GM18870 (cell line): ENCODE results near the gene FAM110D.

Source experiments
- ATAC-seq: cut with Tn5 transposase; IDR thresholded peaks from one replicate; pipeline ENCODE4 v1.9.1; 2021; ENCODE audit warnings: moderate library complexity; ENCODE audit not compliant: unreplicated experiment

The FAM110D gene

DNA sequence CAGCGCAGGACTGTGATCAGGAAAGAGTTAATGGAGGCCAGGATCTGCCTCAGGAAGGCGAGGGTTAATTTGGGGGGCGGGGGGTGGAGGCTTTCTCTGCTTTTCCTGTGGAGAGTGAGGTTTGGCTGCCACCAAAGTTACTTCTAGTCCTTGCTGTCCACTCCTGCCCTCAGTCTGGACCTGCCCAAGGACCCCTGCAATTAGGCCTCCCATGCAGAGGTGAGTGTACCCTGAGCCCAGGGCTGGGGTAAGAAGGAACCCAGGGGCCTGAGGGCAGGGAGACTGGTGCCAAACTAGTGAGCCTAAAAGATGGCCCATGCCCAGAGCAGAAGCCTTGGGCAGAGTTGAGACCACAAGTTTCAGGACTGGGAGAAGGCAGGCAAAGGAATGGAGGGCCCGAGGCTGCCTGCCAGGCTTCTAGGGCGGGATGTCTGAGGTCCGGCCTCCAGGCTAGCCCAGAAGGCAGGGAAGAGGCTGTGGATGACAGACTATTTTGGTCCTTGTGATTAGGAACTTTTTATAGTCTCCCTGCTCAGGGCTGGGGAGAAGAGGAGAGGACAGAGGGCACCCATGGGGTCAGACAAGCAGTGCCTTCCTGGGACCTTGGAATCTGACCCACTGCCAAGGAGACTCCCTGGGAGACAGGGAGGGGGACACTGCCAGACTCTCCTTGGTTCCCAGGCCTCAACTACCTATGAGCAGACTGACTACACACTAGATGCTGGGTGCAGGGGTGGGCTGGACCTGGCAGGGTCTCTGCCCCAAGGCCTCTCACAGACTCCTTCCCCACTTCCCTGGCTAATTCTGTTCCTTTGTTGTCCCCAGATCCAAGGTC lies at the start of gene FAM110D:
FAM110D (plus strand) TSS at position 172 of the 835 bp plus-strand sequence. CDS start 2,213 bp downstream, outside the sequence.
- no peak for ATAC-seq

- no peak for ATAC-seq
Observed at GRCh38 chr1:26109229-26110164, 49.4 kb upstream of the FAM110D start.

- peak; percentile 32 for ATAC-seq
Observed at GRCh38 chr1:26110731-26111529, 47.9 kb upstream of the FAM110D start.

DNA sequence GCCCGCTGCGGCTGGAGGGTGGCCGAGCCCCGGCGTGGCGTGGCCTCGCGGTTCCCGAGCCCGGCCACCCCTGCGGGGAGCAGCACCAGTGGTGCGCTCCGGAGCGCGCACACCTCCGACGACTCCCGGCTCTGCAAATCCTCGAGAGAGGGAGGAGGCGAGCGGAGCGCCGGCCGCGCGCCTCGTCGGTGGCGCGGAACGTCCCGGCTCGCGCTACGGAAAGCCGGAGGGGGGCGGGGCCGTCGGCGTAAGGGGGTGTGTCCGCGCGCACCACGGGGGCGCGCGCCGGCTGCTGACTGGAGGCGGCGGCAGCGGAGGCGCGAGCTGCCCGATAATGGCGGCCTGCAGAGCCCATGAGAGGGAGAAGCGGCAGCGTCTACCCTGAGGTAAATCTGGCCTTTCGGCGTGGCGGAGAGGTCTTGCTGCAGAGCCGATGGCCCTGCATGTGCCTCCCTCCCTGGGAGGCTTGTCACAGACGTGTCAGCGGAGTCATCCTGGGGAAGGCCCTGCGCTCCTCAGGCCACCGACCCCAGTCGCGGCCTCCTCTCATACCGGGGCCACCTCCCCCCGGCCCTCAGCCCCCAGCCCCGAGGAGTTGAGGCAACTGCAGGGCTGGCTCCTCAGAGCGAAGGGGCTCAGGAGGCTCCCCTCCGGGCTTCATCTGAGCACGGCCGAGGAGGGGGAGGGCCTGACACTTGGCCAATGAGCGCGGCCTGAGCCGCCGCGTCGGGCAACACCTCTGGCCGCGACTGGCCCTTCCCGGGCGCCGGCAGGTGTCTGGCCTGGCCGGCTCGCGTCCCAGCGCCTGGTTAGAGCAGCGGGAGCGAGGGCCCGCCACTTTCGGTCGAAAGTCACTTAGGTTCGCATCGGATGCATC lies 47.1 kb upstream of the FAM110D start, which contains the start of gene PDIK1L:
PDIK1L (plus strand) TSS at position 295 of the 877 bp plus-strand sequence. CDS start 2,485 bp downstream, outside the sequence.
- ATAC-seq: peak; percentile 57

DNA sequence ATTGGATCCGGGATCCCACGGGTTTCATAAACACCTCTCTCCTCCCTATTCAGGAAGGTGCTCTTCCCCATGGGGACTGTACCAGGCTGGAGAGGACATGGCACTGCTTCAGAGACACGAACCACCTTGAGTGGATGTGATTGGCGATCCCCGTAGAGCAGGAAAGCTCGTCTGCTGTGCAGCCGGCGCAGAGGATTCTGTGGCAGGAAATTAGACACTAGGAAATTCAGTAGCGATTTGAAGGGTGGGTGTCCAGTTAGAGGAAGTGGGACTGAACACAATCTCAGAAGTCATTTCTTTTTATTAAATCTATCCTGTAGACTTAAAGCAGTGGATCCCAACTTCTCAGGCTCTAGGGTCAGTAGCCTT lies 46.5 kb upstream of the FAM110D start:
- no peak for ATAC-seq

- ATAC-seq: no peak
Observed at GRCh38 chr1:26114165-26114927, 44.5 kb upstream of the FAM110D start.

DNA sequence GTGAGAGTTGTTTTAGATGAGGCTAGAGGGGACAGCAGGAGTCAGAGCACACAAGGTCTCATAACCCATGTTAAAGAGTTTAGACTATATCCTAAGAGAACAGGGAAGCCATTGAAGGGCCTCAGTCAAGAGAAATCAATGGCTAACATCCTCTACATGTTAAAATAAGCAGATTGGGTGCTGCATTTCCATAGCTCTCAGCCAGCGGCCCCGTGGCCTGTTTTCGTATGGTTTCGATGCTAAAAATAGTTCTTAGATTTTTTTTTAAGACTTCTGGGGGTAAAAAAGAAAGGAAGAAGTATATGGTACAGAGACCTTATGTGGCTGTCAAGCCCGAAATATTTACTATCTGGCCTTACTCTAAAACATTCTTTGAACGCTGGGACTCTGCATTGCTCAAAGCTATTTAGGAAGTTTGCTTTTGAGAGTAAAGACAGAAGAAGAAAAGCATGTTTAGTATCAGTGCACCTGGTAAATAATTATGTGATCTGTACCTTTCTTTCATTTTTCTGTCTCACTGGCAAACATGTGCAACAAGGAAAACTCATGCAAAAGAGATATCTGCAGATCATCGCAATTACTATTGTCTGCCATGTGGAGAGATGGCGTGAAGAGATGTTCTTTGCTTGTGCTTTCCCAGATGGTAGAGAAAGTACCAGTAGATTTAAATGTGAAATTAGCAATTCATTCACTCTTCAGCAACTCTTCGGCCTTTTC lies 38.8 kb upstream of the FAM110D start:
- no peak for ATAC-seq

DNA sequence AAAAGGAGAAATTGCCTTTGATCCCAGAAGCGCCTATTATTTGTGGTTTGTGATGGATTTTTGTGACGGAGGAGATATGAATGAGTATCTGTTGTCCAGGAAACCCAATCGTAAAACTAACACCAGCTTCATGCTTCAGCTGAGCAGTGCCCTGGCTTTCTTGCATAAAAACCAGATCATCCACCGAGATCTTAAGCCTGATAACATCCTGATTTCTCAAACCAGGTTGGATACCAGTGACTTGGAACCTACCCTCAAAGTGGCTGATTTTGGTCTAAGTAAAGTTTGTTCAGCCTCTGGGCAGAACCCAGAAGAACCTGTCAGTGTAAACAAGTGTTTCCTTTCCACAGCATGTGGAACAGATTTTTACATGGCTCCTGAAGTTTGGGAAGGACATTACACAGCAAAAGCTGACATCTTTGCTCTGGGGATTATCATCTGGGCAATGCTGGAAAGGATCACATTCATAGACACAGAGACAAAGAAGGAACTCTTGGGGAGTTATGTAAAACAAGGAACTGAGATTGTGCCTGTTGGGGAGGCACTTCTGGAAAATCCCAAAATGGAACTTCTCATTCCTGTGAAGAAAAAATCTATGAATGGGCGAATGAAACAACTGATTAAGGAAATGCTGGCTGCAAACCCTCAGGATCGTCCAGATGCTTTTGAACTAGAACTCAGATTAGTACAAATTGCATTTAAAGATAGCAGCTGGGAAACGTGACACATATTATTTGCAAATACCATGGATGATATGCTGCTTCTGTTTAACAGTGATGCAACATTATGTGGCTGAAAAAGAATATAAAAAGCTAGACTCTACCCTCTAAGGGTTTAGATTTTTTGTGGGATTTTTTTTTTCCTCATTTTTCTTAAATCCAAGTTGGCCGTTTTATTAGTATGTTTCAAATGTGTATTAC lies 36.8 kb upstream of the FAM110D start:
- ATAC-seq: no peak

- no peak for ATAC-seq
Observed at GRCh38 chr1:26122988-26123973, 35.6 kb upstream of the FAM110D start.

- ATAC-seq: no peak
Observed at GRCh38 chr1:26124418-26125331, 34.2 kb upstream of the FAM110D start.

DNA sequence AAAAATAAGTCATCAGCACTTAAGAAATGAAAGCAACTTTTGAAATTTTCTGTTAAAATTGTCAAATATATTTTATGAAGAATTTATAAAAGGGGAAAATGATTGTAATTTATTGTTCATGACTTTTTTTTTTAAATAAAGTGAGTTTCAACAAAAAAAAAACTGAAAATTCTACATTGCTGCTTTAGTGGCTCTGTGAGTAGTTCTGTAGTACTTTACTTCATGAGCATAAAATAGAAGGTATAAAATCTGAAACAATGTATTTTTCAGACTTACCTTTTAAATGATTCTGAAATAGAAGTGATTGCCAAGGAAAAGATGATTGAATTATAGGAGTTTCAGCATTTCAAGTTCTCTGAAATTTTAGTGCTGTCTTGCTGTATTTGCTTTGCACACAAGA lies 33.5 kb upstream of the FAM110D start:
- ATAC-seq: no peak

DNA sequence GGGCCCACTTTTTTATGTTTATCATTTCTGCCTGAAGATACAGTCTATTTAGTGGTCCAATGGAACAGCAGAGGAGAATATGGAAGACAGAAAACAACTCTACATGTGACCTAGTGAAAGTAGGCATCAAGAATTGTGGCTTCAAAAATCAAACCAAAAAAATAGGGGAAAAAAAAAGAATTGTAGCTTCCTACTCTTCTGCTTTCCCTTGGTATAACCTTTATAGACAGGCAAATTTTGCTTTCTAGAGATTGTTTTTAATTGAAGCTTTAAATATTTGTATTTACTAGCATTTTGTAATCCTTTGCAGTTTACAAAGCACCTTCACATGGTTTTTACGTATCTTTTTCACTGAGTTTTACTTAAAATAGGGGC lies 32.9 kb upstream of the FAM110D start:
- no peak for ATAC-seq

GRCh38 chr1:26126321-26127084 lies 32.4 kb upstream of the FAM110D start:
- no peak for ATAC-seq
